Measurements from ENCODE around the gene UBAP1L. TPM values are rescaled to one million over a fixed set of nuclear protein-coding genes. Genes with fewer than 3 reads are reported as not detected.
"Not testable (repeated sequence)": the region's sequence is repeated elsewhere in the genome, so short reads cannot be mapped to it uniquely, and the experiment has no call there.

UBAP1L gene
- polyA plus RNA-seq, 3 donors from 2014 or later, result 0.26 to 0.53 (median 0.43) TPM

DNA sequence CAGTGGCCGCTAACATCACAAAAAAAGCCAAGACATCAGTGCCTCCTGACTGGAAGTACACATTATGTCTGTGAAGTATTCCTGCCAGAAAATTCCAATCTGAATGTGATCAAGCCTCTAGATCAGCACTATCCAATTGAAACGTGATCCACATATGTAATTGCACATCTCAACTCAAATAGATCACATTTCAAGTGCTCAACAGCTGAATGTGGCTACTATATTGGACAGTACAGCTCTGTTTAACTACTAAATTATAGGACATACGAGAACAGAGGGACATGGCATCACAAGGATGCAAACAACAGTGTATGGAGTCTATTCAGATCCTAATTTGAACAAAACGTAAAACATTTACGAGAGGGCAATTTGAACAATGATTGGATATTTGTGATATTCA is 542 bp upstream of the UBAP1L start:
- H3K36me3 Mint-ChIP-seq, result peaks cover 13 to 37% (median 22%) of the 10 kb centered on the region in 3 donors
- H3K27me3 Mint-ChIP-seq (ENCODE audit: low read depth in 3 of 3), result no peaks in the 10 kb centered on the region
- no peak overlapping the region for H3K27ac Mint-ChIP-seq
- no peak for DNase-seq
- H3K4me1 Mint-ChIP-seq, result no peaks in the 10 kb centered on the region
- H3K4me3 Mint-ChIP-seq, result no peak overlapping the region
- no peaks in the 10 kb centered on the region for H3K9me3 Mint-ChIP-seq

DNA sequence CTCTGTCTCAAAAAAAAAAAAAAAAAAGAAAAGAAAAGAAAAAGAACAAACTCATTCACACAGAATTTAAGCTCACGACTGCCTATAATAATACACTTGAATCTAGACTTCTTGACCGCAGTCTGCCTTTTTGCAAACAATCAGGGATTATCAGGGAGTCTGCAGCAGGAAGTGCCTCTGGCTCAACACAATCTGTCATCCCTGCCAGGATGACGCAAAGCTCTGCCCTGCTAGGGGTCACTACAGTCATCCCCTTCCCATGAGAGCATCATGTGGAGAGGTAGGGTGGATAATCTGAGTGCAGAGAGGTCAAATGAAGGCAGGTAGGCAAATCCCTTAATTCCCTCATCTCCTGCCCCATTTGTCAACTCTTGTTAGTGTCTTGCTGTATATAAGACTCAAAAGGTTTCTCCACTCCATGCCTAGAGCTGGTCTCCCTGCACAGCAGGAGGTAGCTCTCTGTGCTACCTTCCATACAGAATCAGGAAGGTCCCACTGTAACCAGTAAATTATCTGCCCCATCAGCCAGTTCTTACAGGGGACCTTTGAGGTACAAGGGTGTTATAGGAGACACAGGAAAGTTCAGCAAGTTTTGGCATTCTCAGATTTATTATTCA is 4.2 kb downstream of the UBAP1L start:
- peaks cover 6 to 11% (median 9%) of the 10 kb centered on the region in 3 donors for H3K36me3 Mint-ChIP-seq
- H3K4me1 Mint-ChIP-seq, result no peaks in the 10 kb centered on the region
- H3K4me3 Mint-ChIP-seq, result no peak overlapping the region
- no peak for DNase-seq
- H3K27ac Mint-ChIP-seq, result peak overlapping the region in 3 of 6 donors; percentile 6 to 64 (median 22)
- H3K27me3 Mint-ChIP-seq (ENCODE audit: low read depth in 3 of 3), result peaks cover 0 to 2% (median 0%) of the 10 kb centered on the region in 3 donors
- no peaks in the 10 kb centered on the region for H3K9me3 Mint-ChIP-seq

- peak overlapping the region in 1 of 6 donors; percentile 13 for H3K27ac Mint-ChIP-seq
- peaks cover 6 to 7% of the 10 kb centered on the region in 2 donors for H3K4me1 Mint-ChIP-seq
- peaks cover 6 to 17% (median 8%) of the 10 kb centered on the region in 3 donors for H3K36me3 Mint-ChIP-seq
- no peaks in the 10 kb centered on the region for H3K9me3 Mint-ChIP-seq
- no peak for DNase-seq
- peaks cover 0 to 4% (median 2%) of the 10 kb centered on the region in 3 donors for H3K27me3 Mint-ChIP-seq (ENCODE audit: low read depth in 3 of 3)
- H3K4me3 Mint-ChIP-seq, result no peak overlapping the region
Measured at GRCh38 chr15:65106011-65106590, 8.9 kb downstream of the UBAP1L start.

- H3K36me3 Mint-ChIP-seq, result peaks cover 6 to 21% (median 8%) of the 10 kb centered on the region in 3 donors
- no peaks in the 10 kb centered on the region for H3K9me3 Mint-ChIP-seq
- H3K27ac Mint-ChIP-seq, result no peak overlapping the region
- peaks cover 6 to 9% of the 10 kb centered on the region in 2 donors for H3K4me1 Mint-ChIP-seq
- no peak overlapping the region for H3K4me3 Mint-ChIP-seq
- DNase-seq, result no peak
- peaks cover 0 to 4% (median 2%) of the 10 kb centered on the region in 3 donors for H3K27me3 Mint-ChIP-seq (ENCODE audit: low read depth in 3 of 3)
Measured at GRCh38 chr15:65105038-65105437, 10.0 kb downstream of the UBAP1L start.

DNA sequence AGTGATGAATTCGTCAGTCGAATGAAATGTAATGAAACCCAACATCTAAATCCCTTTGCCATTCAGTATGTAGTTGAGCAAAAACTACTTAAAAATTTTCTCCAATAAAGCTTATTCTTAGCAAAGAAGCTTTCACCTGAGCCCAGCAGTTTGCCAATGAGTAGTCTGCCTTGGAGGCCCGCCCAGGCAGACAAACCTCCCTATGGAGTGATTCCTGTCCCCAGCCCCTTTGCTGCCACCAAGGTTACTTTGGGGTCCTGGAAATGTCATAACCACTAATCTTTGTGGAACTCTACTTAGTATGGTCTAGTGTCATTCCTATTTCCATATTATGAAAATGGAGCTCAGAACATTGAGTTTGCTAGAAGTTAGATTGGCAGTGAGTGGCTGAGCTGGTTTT is 12.1 kb downstream of the UBAP1L start:
- no peak for DNase-seq
- H3K4me3 Mint-ChIP-seq, result no peak overlapping the region
- H3K4me1 Mint-ChIP-seq, result peaks cover 6 to 9% of the 10 kb centered on the region in 2 donors
- H3K27ac Mint-ChIP-seq, result no peak overlapping the region
- H3K9me3 Mint-ChIP-seq, result no peaks in the 10 kb centered on the region
- peaks cover 7 to 33% (median 19%) of the 10 kb centered on the region in 3 donors for H3K36me3 Mint-ChIP-seq
- H3K27me3 Mint-ChIP-seq (ENCODE audit: low read depth in 3 of 3), result peaks cover 0 to 4% (median 2%) of the 10 kb centered on the region in 3 donors

DNA sequence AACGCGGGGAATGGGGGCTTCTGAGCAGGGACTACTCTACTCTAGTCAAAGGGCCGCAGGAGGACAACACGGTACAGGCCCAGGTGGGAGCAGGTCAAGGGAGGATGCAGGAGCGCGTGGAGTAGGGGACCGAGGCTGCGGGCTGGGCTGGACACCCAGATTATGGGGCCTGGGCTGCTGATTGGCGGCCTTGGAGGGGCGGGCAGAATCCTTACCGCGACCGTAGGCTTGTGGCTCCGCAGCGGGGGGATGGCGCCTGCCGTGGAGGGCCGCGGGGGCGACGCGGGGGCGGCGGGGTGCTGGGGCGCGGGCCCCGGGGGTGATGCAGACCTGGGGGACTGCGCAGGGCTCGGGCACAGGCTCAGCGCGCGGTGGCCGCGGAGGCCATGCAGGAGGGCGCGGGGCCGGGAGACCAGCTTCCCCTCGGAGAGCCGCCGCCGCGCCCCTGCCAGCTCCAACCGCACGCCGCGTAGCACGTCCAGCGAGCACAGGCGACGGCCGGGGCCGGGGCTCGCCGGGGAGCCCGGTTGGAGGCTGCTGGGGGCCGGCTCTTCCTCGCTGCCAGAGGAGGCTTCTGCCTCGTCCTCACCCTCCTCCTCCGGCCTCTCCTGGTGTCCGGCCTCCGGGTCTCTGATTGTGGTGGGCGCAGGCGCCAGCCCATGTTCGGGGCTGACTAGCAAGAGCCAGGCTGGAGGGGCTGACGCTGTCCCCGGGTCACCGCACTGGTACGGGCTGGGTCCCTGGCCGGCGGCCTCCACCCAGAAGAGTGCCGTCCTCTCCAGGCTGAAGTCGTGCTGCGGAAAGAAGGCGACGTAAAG is 12.9 kb downstream of the UBAP1L start:
- DNase-seq, result no peak
- no peak overlapping the region for H3K27ac Mint-ChIP-seq
- peaks cover 7 to 34% (median 20%) of the 10 kb centered on the region in 3 donors for H3K36me3 Mint-ChIP-seq
- H3K27me3 Mint-ChIP-seq (ENCODE audit: low read depth in 3 of 3), result peaks cover 0 to 4% (median 1%) of the 10 kb centered on the region in 3 donors
- no peak overlapping the region for H3K4me3 Mint-ChIP-seq
- H3K9me3 Mint-ChIP-seq, result no peaks in the 10 kb centered on the region
- peaks cover 6 to 9% of the 10 kb centered on the region in 2 donors for H3K4me1 Mint-ChIP-seq

DNA sequence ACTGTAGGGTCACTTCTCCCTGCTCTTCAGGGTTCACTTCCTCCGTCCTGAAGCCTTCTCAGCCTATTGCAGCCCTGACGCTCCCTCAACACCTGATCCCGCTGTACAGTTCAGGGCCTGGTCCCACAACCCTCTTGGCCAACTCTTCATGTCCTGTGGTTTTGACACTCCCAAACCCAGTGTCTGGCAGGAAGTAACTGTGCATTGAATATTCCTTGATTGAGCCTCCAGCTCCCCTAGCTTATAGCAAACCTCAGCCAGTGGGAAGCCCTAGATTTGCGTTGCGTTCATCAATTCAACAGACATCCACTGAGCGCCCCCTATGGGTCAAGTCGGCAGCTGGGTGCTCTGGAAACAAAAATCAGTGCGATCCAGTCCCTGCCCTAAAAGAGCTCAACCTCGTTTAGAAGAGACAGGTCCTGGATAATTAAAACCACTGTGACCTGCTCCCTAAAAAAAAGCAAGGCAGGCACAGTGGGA is 13.5 kb downstream of the UBAP1L start:
- H3K27ac Mint-ChIP-seq, result peak overlapping the region in 1 of 6 donors; percentile 20
- peaks cover 6 to 9% of the 10 kb centered on the region in 2 donors for H3K4me1 Mint-ChIP-seq
- peak overlapping the region in 1 of 5 donors; percentile 40 for H3K4me3 Mint-ChIP-seq
- H3K27me3 Mint-ChIP-seq (ENCODE audit: low read depth in 3 of 3), result peaks cover 0 to 4% (median 0%) of the 10 kb centered on the region in 3 donors
- no peaks in the 10 kb centered on the region for H3K9me3 Mint-ChIP-seq
- DNase-seq, result peak in 2 of 3 donors; percentile 8
- peaks cover 7 to 34% (median 20%) of the 10 kb centered on the region in 3 donors for H3K36me3 Mint-ChIP-seq

GRCh38 chr15:65100442-65100841 is 14.6 kb downstream of the UBAP1L start:
- DNase-seq, result no peak
- no peak overlapping the region for H3K4me3 Mint-ChIP-seq
- H3K36me3 Mint-ChIP-seq, result peaks cover 4 to 30% (median 19%) of the 10 kb centered on the region in 3 donors
- no peaks in the 10 kb centered on the region for H3K9me3 Mint-ChIP-seq
- H3K27me3 Mint-ChIP-seq (ENCODE audit: low read depth in 3 of 3), result peaks cover 0 to 4% (median 0%) of the 10 kb centered on the region in 3 donors
- H3K4me1 Mint-ChIP-seq, result peaks cover 6 to 9% of the 10 kb centered on the region in 2 donors
- no peak overlapping the region for H3K27ac Mint-ChIP-seq

DNA sequence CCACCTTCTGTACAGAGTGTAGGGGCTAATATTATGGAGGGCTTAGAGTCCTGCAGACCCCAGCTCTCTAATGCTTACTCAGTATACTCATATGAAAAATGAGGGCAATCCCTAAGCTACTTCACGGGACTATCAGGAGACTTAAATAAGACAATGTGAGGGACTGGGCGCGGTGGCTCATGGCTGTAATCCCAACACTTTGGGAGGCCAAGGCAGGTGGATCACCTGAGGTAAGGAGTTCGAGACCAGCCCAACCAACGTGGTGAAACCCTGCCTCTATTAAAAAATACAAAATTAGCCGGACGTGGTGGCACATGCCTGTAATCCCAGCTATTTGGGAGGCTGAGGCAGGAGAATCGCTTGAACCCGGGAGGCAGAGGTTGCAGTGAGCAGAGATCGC is 15.2 kb downstream of the UBAP1L start:
- peaks cover 4 to 27% (median 16%) of the 10 kb centered on the region in 3 donors for H3K36me3 Mint-ChIP-seq
- not testable (repeated sequence) for H3K27ac Mint-ChIP-seq; H3K4me1 Mint-ChIP-seq; DNase-seq; H3K27me3 Mint-ChIP-seq (ENCODE audit: low read depth in 3 of 3); H3K4me3 Mint-ChIP-seq; H3K9me3 Mint-ChIP-seq

DNA sequence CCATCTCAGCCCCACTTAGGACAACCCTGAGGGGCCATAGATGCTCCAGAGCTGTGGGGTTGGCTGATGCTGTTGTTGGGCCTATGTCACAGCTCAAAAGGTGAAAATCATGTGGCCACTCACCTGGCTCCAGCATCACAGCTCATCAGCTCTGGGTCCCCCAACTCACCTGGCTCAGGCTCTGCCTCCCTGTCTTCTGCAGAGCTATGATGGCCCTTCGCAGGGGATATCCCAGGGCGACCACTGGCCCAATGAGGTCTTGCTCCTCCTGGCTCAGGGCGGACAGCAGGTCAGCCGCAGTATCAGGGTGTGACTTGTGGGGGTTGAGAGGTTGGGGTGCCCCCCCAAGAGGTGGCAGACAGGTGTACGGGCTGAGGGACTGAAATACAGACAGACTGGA is 15.7 kb downstream of the UBAP1L start:
- Mint-ChIP-seq H3K4me3 (no peak overlapping the region), H3K36me3 (peaks cover 4 to 27% (median 16%) of the 10 kb centered on the region in 3 donors)

GRCh38 chr15:65097651-65098263 is 17.2 kb downstream of the UBAP1L start:
- no peak overlapping the region for H3K27ac Mint-ChIP-seq
- peaks cover 0 to 4% (median 0%) of the 10 kb centered on the region in 3 donors for H3K27me3 Mint-ChIP-seq (ENCODE audit: low read depth in 3 of 3)
- no peaks in the 10 kb centered on the region for H3K9me3 Mint-ChIP-seq
- DNase-seq, result no peak
- peaks cover 6 to 9% of the 10 kb centered on the region in 2 donors for H3K4me1 Mint-ChIP-seq
- no peak overlapping the region for H3K4me3 Mint-ChIP-seq
- H3K36me3 Mint-ChIP-seq, result peaks cover 4 to 21% (median 13%) of the 10 kb centered on the region in 3 donors

More for the DNA sequence above, 15.7 kb downstream of the UBAP1L start:
- no peak for DNase-seq
- Mint-ChIP-seq H3K27ac (no peak overlapping the region), H3K4me1 (peaks cover 6 to 9% of the 10 kb centered on the region in 2 donors), H3K27me3 (ENCODE audit: low read depth in 3 of 3) (peaks cover 0 to 4% (median 0%) of the 10 kb centered on the region in 3 donors), H3K9me3 (no peaks in the 10 kb centered on the region)

GRCh38 chr15:65096481-65097385 is 18.3 kb downstream of the UBAP1L start:
- DNase-seq, result no peak
- peaks cover 0 to 3% (median 0%) of the 10 kb centered on the region in 3 donors for H3K27me3 Mint-ChIP-seq (ENCODE audit: low read depth in 3 of 3)
- H3K4me1 Mint-ChIP-seq, result peaks cover 5 to 8% of the 10 kb centered on the region in 2 donors
- peak overlapping the region in 1 of 6 donors; percentile 20 for H3K27ac Mint-ChIP-seq
- no peaks in the 10 kb centered on the region for H3K9me3 Mint-ChIP-seq
- no peak overlapping the region for H3K4me3 Mint-ChIP-seq
- H3K36me3 Mint-ChIP-seq, result peaks cover 4 to 20% (median 13%) of the 10 kb centered on the region in 3 donors

Data from immature natural killer cell (primary cell).